Upper lobe of left lung (tissue), 6 donors: ENCODE measurements around the gene NCAN. TPM values are rescaled to one million over a fixed set of nuclear protein-coding genes. Genes with fewer than 3 reads are reported as not detected.

Source experiments
- ATAC-seq, 2 donors: fragments of 200-7000 bp; cut with Tn5 transposase; one replicate each; pipeline ENCODE4 v1.9.1; 2022; ENCODE audit warnings: mild to moderate bottlenecking in 2 of 2, moderate library complexity in 2 of 2; ENCODE audit not compliant: low FRiP score in 2 of 2
- DNase-seq, 2 donors: peaks; one replicate each; pipeline ENCODE4 v3.0.0-alpha.2; 2019 to 2020
- H3K27ac ChIP-seq, 4 donors: fragments of 200-600 bp; sonication (generic); one replicate each; pipeline ENCODE4 v1.5.1; 2016 to 2019
- H3K27me3 ChIP-seq, 4 donors: fragments of 200-600 bp; sonication (generic); one replicate each; pipeline ENCODE4 v1.5.1; 2017 to 2019
- H3K36me3 ChIP-seq, 4 donors: fragments of 200-600 bp; sonication (generic); one replicate each; pipeline ENCODE4 v1.5.1; 2016 to 2019
- H3K4me1 ChIP-seq, 4 donors: fragments of 200-600 bp; sonication (generic); one replicate each; pipeline ENCODE4 v1.5.1; 2018 to 2019
- H3K4me3 ChIP-seq, 4 donors: fragments of 200-600 bp; sonication (generic); one replicate each; pipeline ENCODE4 v1.5.1; 2017 to 2019; ENCODE audit warnings: mild to moderate bottlenecking in 2 of 4, moderate library complexity in 1 of 4
- H3K9me3 ChIP-seq, 4 donors: fragments of 200-600 bp; sonication (generic); one replicate each; pipeline ENCODE4 v1.5.1; 2018 to 2019
- EP300 ChIP-seq, 4 donors: sonication (generic); formaldehyde crosslinking; IDR thresholded peaks; one replicate each; pipeline ENCODE4 v1.5.1; 2017; ENCODE audit warnings: antibody characterized with exemption in 4 of 4, control low read depth in 2 of 4
- POLR2A ChIP-seq, 4 donors: fragments of 450-650 bp; IDR thresholded peaks; one replicate each; pipeline ENCODE4 v1.5.1; 2016 to 2017; ENCODE audit warnings: antibody characterized with exemption in 4 of 4, mild to moderate bottlenecking in 2 of 4
- POLR2AphosphoS5 ChIP-seq, 2 donors: sonication (generic); formaldehyde crosslinking; IDR thresholded peaks; one replicate each; pipeline ENCODE4 v1.5.1; 2017; ENCODE audit warnings: antibody characterized with exemption in 2 of 2
- WGBS, 2 donors: methylation state at CpG; one replicate each; pipeline ENCODE4 v1.1.5; 2017 to 2018; 5-methylcytosine and 5-hydroxymethylcytosine counted together
- total RNA-seq, 6 donors: library from RNA; depleted of rRNA in 4 of 6; stranded (reverse); fragments of >200 nt in 4 of 6; gene quantifications; one replicate each; pipeline versions ENCODE4 v1.1.0 to v1.2.1, GENCODE V29; 2016 to 2021
- TF ChIP-seq, protein P1 (sequence below), 6 experiments: fragments of 450-650 bp in 4 of 6; fragments of 200-600 bp in 2 of 6; sonication (generic) in 2 of 6; IDR thresholded peaks; one replicate each; pipeline ENCODE4 v1.5.1; 2016 to 2019; ENCODE audit warnings: antibody characterized with exemption in 6 of 6
- donor health status: DM: no; HTN: no; CAD: no; lungs with moderate emphysema.
- donor health status: DM: no; HTN: yes; CAD: no; lungs with severe emphysema.

The NCAN gene
- total RNA-seq, 6 donors from 2014 or later, result 3.1 TPM; not detected in 5

- Histone ChIP-seq H3K36me3 (no peaks in the 10 kb centered on the region), H3K27me3 (peaks cover 0 to 13% (median 6%) of the 10 kb centered on the region in 4 donors), H3K4me3 (no peak overlapping the region), H3K9me3 (peaks cover 0 to 4% (median 0%) of the 10 kb centered on the region in 4 donors), H3K4me1 (peaks cover 0 to 10% (median 7%) of the 10 kb centered on the region in 4 donors), H3K27ac (no peak overlapping the region)
- WGBS, 2 donors, result 66 to 70% methylated on average over 4 to 14 of the region's 14 CpGs
- TF ChIP-seq, protein P1, sequence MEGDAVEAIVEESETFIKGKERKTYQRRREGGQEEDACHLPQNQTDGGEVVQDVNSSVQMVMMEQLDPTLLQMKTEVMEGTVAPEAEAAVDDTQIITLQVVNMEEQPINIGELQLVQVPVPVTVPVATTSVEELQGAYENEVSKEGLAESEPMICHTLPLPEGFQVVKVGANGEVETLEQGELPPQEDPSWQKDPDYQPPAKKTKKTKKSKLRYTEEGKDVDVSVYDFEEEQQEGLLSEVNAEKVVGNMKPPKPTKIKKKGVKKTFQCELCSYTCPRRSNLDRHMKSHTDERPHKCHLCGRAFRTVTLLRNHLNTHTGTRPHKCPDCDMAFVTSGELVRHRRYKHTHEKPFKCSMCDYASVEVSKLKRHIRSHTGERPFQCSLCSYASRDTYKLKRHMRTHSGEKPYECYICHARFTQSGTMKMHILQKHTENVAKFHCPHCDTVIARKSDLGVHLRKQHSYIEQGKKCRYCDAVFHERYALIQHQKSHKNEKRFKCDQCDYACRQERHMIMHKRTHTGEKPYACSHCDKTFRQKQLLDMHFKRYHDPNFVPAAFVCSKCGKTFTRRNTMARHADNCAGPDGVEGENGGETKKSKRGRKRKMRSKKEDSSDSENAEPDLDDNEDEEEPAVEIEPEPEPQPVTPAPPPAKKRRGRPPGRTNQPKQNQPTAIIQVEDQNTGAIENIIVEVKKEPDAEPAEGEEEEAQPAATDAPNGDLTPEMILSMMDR (IDR thresholded peaks at IDR 0.05), result no peak
- TF ChIP-seq EP300 (IDR thresholded peaks at IDR 0.05) (no peak), POLR2AphosphoS5 (IDR thresholded peaks at IDR 0.05) (no peak), POLR2A (IDR thresholded peaks at IDR 0.05) (no peak)
- DNase-seq (no peak), ATAC-seq (no peak)
Observed at GRCh38 chr19:19257137-19257536, 45.4 kb downstream of the NCAN start.

- Histone ChIP-seq H3K4me1 (peaks cover 0 to 10% (median 7%) of the 10 kb centered on the region in 4 donors), H3K27me3 (peaks cover 0 to 22% (median 9%) of the 10 kb centered on the region in 4 donors), H3K36me3 (no peaks in the 10 kb centered on the region), H3K9me3 (peaks cover 0 to 4% (median 0%) of the 10 kb centered on the region in 4 donors), H3K27ac (no peak overlapping the region), H3K4me3 (no peak overlapping the region)
- DNase-seq, result no peak
- no peak for ATAC-seq
- TF ChIP-seq, protein P1 (IDR thresholded peaks at IDR 0.05), result no peak
- TF ChIP-seq POLR2AphosphoS5 (IDR thresholded peaks at IDR 0.05), result no peak
- no peak for TF ChIP-seq POLR2A (IDR thresholded peaks at IDR 0.05)
- no peak for TF ChIP-seq EP300 (IDR thresholded peaks at IDR 0.05)
- 83 to 90% methylated on average over 26 to 27 of the region's 72 CpGs for WGBS, 2 donors
Observed at GRCh38 chr19:19257836-19258588, 46.3 kb downstream of the NCAN start.

DNA sequence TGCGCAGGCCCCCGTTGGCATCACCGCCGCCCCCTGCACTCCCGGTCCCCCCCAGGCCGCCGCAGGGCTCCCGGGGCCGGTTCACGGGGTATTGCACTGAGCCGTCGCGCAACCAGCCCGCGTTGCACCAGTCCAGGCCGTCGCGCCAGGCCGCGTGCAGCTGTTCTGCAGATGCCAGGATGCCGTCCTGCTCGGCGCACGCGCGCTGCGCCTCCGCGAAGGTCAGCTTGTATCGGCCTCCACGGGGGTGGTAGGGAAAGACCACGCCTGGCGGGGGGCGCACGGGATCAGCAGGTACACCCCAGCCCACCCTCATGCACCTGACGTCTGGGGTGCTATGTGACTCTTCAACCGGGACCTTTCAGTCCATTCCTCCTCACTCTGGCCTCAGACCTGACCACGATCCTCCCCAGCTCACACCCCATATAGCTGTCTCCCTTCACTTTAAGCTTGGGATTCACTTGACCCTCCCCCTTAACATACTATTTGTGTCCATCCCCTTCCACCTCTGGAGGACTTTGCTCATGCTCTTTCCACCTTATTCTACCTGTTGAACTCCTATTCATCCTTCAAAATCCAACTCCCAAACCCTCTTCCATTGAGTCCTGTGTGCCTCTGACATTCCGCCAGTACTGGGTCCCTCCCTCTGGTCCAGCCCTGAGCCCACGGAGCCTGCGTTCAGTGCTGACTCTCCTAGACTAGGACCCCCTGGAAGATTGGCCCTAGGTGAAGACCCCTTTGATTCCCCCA is 47.0 kb downstream of the NCAN start:
- ATAC-seq (no peak), DNase-seq (peak in 1 of 2 donors; percentile 85)
- Histone ChIP-seq H3K4me3 (no peak overlapping the region), H3K36me3 (no peaks in the 10 kb centered on the region), H3K27me3 (peaks cover 0 to 23% (median 9%) of the 10 kb centered on the region in 4 donors), H3K27ac (no peak overlapping the region), H3K9me3 (peaks cover 0 to 4% (median 0%) of the 10 kb centered on the region in 4 donors), H3K4me1 (peaks cover 0 to 10% (median 7%) of the 10 kb centered on the region in 4 donors)
- TF ChIP-seq EP300 (IDR thresholded peaks at IDR 0.05) (no peak), POLR2AphosphoS5 (IDR thresholded peaks at IDR 0.05) (no peak), POLR2A (IDR thresholded peaks at IDR 0.05) (no peak)
- TF ChIP-seq, protein P1 (IDR thresholded peaks at IDR 0.05), result no peak
- WGBS, 2 donors, result 90 to 95% methylated on average over 24 to 41 of the region's 41 CpGs

- H3K4me1 ChIP-seq, result peaks cover 0 to 10% (median 7%) of the 10 kb centered on the region in 4 donors
- H3K36me3 ChIP-seq, result no peaks in the 10 kb centered on the region
- 59 to 71% methylated on average over 2 of the region's 2 CpGs for WGBS, 2 donors
- DNase-seq, result no peak
- no peak overlapping the region for H3K4me3 ChIP-seq
- peaks cover 0 to 4% (median 0%) of the 10 kb centered on the region in 4 donors for H3K9me3 ChIP-seq
- TF ChIP-seq, protein P1 (IDR thresholded peaks at IDR 0.05), result no peak
- TF ChIP-seq POLR2AphosphoS5 (IDR thresholded peaks at IDR 0.05) (no peak), POLR2A (IDR thresholded peaks at IDR 0.05) (no peak)
- H3K27me3 ChIP-seq, result peaks cover 0 to 23% (median 9%) of the 10 kb centered on the region in 4 donors
- no peak overlapping the region for H3K27ac ChIP-seq
- ATAC-seq, result no peak
Observed at GRCh38 chr19:19259741-19260140, 48.0 kb downstream of the NCAN start.
